HEK293T (cell line): ENCODE measurements around the gene KIF13A.
"Not testable (repeated sequence)": the region's sequence is repeated elsewhere in the genome, so short reads cannot be mapped to it uniquely, and the experiment has no call there.

Source experiments
- CTCF ChIA-PET: fragments of 350-600 bp; formaldehyde crosslinking; extraction: SDS; loops from one replicate; lab custom pipeline; 2021; ENCODE audit warnings: antibody characterized with exemption, inconsistent platforms; lab: Yijun Ruan, JAX
- POLR2A ChIA-PET: fragments of 350-600 bp; formaldehyde crosslinking; extraction: SDS; loops from one replicate; lab custom pipeline; 2020; ENCODE audit warnings: antibody characterized with exemption, inconsistent platforms; lab: Yijun Ruan, JAX
- DNase-seq: peaks from one replicate; pipeline ENCODE4 v3.0.0; 2012; ENCODE audit warnings: mixed read lengths; ENCODE audit errors: extremely low spot score
- ARNT ChIP-seq: fragments of 450-650 bp; IDR thresholded peaks from 2 replicates; pipeline ENCODE4 v1.6.1; 2017; ENCODE audit warnings: mild to moderate bottlenecking
- BHLHE40 ChIP-seq: fragments of 450-650 bp; IDR thresholded peaks from 2 replicates; pipeline ENCODE4 v1.6.1; 2016; ENCODE audit warnings: mild to moderate bottlenecking, moderate library complexity, borderline replicate concordance
- CTBP1 ChIP-seq: fragments of 450-650 bp; IDR thresholded peaks from 2 replicates; pipeline ENCODE4 v1.6.1; 2016; ENCODE audit warnings: borderline replicate concordance
- ELF4 ChIP-seq: fragments of 450-650 bp; IDR thresholded peaks from 2 replicates; pipeline ENCODE4 v1.6.1; 2017; ENCODE audit warnings: antibody characterized with exemption
- FOXA1 ChIP-seq: fragments of 450-650 bp; IDR thresholded peaks from 2 replicates; pipeline ENCODE4 v1.6.1; 2016; ENCODE audit warnings: mild to moderate bottlenecking
- FOXK2 ChIP-seq: fragments of 450-650 bp; IDR thresholded peaks from 2 replicates; pipeline ENCODE4 v1.6.1; 2016; ENCODE audit warnings: mild to moderate bottlenecking
- FOXM1 ChIP-seq: fragments of 450-650 bp; IDR thresholded peaks from 2 replicates; pipeline ENCODE4 v1.6.1; 2017; ENCODE audit warnings: mild to moderate bottlenecking, borderline replicate concordance
- HDGF ChIP-seq: fragments of 450-650 bp; IDR thresholded peaks from 2 replicates; pipeline ENCODE4 v1.6.1; 2017; ENCODE audit warnings: antibody characterized with exemption, borderline replicate concordance
- L3MBTL2 ChIP-seq: fragments of 450-650 bp; conservative IDR thresholded peaks from 2 replicates; pipeline ENCODE4 v1.6.1; 2016; ENCODE audit warnings: mild to moderate bottlenecking
- LEF1 ChIP-seq: fragments of 450-650 bp; IDR thresholded peaks from 2 replicates; pipeline ENCODE4 v1.6.1; 2017; ENCODE audit warnings: mild to moderate bottlenecking, borderline replicate concordance
- NFRKB ChIP-seq: fragments of 450-650 bp; IDR thresholded peaks from 2 replicates; pipeline ENCODE4 v1.6.1; 2016; ENCODE audit warnings: mild to moderate bottlenecking, moderate library complexity
- SP1 ChIP-seq: fragments of 450-650 bp; IDR thresholded peaks from 2 replicates; pipeline ENCODE4 v1.6.1; 2017
- SUZ12 ChIP-seq: fragments of 450-650 bp; IDR thresholded peaks from 2 replicates; pipeline ENCODE4 v1.6.1; 2016; ENCODE audit warnings: mild to moderate bottlenecking
- TARDBP ChIP-seq: fragments of 450-650 bp; IDR thresholded peaks from 2 replicates; pipeline ENCODE4 v1.6.1; 2016
- ZNF384 ChIP-seq: fragments of 450-650 bp; IDR thresholded peaks from 2 replicates; pipeline ENCODE4 v1.6.1; 2016
- TF ChIP-seq, protein P1 (sequence below): fragments of 450-650 bp; IDR thresholded peaks from 2 replicates; pipeline ENCODE4 v1.6.1; 2016

Gene KIF13A

DNA sequence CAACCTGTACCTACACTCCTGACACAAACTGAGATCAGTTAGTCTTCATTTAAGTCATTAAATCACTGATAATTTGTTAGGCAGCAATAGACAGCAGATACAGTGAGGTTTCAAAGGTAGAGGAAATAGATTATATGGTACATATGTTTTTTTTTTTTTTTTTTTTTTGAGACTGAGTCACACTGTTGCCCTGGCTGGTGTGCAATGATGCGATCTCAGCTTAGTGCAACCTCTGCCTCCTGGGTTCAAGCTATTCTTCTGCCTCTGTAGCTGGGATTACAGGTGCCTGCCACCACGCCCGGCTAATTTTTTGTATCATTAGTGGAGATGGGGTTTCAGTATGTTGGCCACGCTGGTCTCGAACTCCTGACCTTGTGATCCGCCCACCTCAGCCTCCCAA lies 38.2 kb upstream of the KIF13A start:
- DNase-seq = no peak
- CTCF ChIA-PET = no interaction called here
- POLR2A ChIA-PET = no interaction called here
- TF ChIP-seq L3MBTL2 (no peak), LEF1 (no peak), NFRKB (no peak), CTBP1 (no peak), FOXA1 (no peak), HDGF (no peak), ELF4 (no peak)
- TF ChIP-seq, protein P1, sequence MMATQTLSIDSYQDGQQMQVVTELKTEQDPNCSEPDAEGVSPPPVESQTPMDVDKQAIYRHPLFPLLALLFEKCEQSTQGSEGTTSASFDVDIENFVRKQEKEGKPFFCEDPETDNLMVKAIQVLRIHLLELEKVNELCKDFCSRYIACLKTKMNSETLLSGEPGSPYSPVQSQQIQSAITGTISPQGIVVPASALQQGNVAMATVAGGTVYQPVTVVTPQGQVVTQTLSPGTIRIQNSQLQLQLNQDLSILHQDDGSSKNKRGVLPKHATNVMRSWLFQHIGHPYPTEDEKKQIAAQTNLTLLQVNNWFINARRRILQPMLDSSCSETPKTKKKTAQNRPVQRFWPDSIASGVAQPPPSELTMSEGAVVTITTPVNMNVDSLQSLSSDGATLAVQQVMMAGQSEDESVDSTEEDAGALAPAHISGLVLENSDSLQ = no peak

DNA sequence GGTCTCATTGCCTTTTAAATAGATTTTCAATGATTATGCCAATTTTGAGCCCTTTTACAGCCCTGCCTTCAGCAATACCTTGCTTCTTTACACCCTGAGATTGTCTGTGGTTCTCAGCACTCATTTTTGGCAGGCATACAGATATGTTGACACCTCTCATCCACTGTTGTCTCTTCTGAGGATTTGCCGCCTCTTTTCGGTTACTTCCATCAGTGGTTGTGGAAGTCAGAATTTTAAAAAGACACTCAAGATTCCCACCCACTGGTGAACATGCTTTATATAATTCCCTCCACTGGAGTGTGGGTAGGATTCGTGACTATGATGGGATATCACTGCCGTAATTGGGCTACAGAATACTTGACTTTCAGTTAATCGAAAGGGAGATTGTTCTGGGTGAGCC lies 37.4 kb upstream of the KIF13A start:
- TF ChIP-seq SUZ12 (no peak), ARNT (no peak), LEF1 (no peak), ELF4 (no peak), FOXA1 (no peak), HDGF (no peak), FOXK2 (no peak), TARDBP (no peak), CTBP1 (no peak), ZNF384 (no peak), BHLHE40 (no peak), NFRKB (no peak), L3MBTL2 (no peak), SP1 (no peak), FOXM1 (no peak)
- TF ChIP-seq, protein P1 = no peak
- ChIA-PET CTCF (no interaction called here), POLR2A (no interaction called here)
- no peak for DNase-seq

DNA sequence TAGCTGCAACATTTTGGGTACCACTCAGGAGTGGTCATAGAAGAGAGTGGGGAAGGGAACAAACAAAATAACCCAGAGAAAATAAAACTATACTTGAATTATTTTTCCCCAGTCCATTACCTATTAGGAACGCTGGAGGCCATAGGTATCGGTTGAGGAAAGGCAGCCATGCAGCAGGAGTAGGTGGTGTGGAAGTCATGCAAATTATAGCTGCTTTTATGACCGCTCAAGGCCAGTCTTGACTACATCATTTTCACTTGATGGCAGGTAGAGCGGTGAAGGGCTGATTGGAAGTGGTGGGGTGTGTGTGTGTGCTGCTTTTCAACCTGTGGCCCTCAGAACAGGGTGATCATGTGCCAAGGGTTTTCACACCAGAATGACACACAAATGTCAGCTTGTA lies 36.5 kb upstream of the KIF13A start:
- DNase-seq = no peak
- no peak for TF ChIP-seq TARDBP
- no peak for TF ChIP-seq ZNF384
- TF ChIP-seq ELF4 = no peak
- TF ChIP-seq SP1 = no peak
- TF ChIP-seq FOXA1 = no peak
- no peak for TF ChIP-seq NFRKB
- no peak for TF ChIP-seq FOXM1
- no peak for TF ChIP-seq LEF1
- TF ChIP-seq FOXK2 = no peak
- TF ChIP-seq, protein P1 = no peak
- TF ChIP-seq BHLHE40 = no peak
- no peak for TF ChIP-seq ARNT
- no peak for TF ChIP-seq L3MBTL2
- no peak for TF ChIP-seq SUZ12
- TF ChIP-seq HDGF = no peak
- TF ChIP-seq CTBP1 = no peak
- ChIA-PET CTCF (no interaction called here), POLR2A (no interaction called here)

DNA sequence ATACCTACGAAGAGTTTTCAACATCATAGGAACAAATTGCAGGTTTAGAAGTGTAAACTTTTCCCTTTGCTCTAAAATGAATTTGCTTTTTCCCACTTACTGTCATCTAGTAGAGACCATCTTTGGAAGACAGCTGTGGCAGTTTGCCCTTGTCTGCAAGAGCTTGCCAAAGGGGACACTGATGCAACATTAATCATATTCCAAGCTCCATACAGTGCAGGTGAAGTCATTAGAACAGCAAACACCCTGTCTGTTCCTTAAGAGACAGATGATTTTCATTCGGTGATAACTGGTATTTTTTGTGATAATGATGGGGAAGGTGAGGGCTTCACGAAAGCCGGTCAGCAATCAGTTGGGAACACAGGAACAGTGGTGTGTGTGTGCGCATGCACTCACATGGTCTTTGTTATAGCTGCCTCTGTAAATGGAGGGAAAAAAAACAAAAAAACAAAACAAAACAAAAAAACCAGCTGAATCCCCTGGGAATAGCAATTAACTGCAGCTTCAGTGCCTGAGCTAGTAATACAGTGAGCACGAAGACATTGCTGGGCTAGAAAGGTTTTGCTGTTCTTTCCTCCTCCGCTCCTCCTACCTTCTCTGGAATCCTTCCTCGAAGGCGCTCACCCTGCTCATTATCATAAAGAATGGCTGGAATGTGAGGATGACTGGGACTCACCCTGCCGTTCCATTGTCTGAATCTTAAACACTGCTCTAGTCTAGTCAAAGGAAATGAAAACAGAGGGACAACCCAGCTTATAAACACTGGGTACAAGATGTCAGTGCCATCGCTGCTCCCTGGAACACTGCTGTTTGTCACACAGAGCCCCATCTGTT lies 35.2 kb upstream of the KIF13A start:
- ChIA-PET CTCF (interaction anchor here (0.6 kb wide), 1 partner anchor 11 kb away, joined by 3 read pairs; no protein-coding TSS in a partner anchor), POLR2A (interaction anchor here (0.8 kb wide), 1 partner anchor 172 kb away, joined by 3 read pairs; no protein-coding TSS in a partner anchor)
- DNase-seq = no peak
- TF ChIP-seq CTBP1 (no peak), FOXK2 (no peak), LEF1 (no peak), NFRKB (no peak), ZNF384 (no peak), TARDBP (no peak), FOXA1 (no peak), SUZ12 (no peak)
- TF ChIP-seq, protein P1 = no peak

DNA sequence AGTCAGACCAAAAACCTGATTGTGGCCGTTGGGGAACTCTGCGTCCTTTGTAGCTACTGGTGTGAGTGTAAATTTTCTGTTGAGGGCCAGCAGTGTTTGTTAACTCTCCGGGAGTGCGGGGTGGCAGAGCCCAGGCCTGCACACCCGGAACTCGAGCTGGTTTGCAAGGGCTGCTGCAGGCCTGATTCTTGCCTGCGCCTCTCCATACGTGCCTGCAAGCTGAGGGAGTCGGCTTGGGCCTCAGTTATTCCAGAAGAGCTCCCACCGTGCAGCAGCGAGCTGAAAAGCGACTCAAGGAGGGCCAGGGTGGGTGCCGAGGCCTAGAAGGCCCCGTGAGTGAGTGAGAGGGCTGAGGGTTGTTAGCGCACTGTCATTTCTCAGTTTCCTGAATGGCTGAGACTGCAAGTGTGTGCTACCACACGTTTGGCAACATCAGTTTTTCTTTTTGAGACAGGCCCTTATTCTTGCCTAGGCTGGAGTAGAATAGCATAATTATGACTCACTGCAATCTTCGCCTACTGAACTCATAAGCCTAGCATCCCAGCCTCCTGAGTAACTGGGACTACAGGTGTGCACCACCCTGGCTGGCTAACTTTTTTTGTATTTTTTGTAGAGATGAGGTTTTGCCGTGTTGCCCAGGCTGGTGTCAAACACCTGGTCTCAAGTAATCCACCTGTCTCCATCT lies 33.9 kb upstream of the KIF13A start:
- ChIA-PET POLR2A (no interaction called here), CTCF (no interaction called here)
- TF ChIP-seq TARDBP (no peak), LEF1 (no peak)
- no peak for DNase-seq

DNA sequence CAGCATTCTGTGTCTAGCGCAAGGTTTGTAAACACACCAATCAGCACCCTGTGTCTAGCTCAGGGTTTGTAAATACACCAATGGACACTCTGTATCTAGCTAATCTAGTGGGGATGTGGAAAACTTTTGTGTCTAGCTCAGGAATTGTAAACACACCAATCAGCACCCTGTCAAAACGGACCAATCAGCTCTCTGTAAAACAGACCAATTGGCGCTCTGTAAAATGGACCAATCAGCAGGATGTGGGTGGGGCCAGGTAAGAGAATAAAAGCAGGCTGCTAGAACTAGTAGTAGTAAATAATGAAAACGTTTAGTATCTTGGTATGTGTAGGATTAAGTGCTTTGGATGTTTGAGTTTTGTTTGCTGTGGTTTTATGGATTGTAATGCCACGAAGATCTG lies 33.1 kb upstream of the KIF13A start:
- DNase-seq, CTCF ChIA-PET, POLR2A ChIA-PET: not testable (repeated sequence)
